ENCODE results near the gene PIK3IP1.

GRCh38 chr22:31238057-31238456, 54.2 kb downstream of the PIK3IP1 start:
- no peak for TF ChIP-seq CTCF (IDR thresholded peaks at IDR 0.05)
- no peak for TF ChIP-seq POLR2A (IDR thresholded peaks at IDR 0.05)
